Thoracic aorta (tissue), 2 donors: ENCODE results near the gene ALDH3A1. TPM values are rescaled to one million over a fixed set of nuclear protein-coding genes. Genes with fewer than 3 reads are reported as not detected.
A peak's percentile ranks its signal among the peaks of the same experiment; 100 is the strongest.

Experiments
- ATAC-seq: fragments of 150-250 bp; one replicate; pipeline ENCODE4 v1.8.0; 2017; ENCODE audit warnings: low read depth; ENCODE audit not compliant: insufficient number of reproducible peaks, low FRiP score
- DNase-seq: peaks from one replicate; pipeline ENCODE4 v3.0.0-alpha.2; 2020; ENCODE audit warnings: low spot score
- H3K27ac ChIP-seq, 2 donors: fragments of 200-600 bp; sonication (generic); 1 replicate in 1 of 2; 2 replicates in 1 of 2; pipeline ENCODE4 v1.5.1; 2016; ENCODE audit warnings: mild to moderate bottlenecking in 2 of 2, moderate library complexity in 2 of 2
- H3K27me3 ChIP-seq: fragments of 200-600 bp; sonication (generic); replicated peaks from 2 replicates; pipeline ENCODE4 v1.6.0; 2016; ENCODE audit warnings: mild to moderate bottlenecking; ENCODE audit not compliant: insufficient read depth
- H3K36me3 ChIP-seq: fragments of 200-600 bp; sonication (generic); one replicate; pipeline ENCODE4 v1.5.1; 2016
- H3K4me1 ChIP-seq, 2 donors: fragments of 200-600 bp; sonication (generic); 1 replicate in 1 of 2; 2 replicates in 1 of 2; pipeline versions ENCODE4 v1.5.1 to v1.6.0; 2016; ENCODE audit warnings: low read depth in 2 of 2, mild to moderate bottlenecking in 1 of 2; ENCODE audit not compliant: control insufficient read depth in 1 of 2
- H3K4me3 ChIP-seq: fragments of 200-600 bp; sonication (generic); 2 replicates; pipeline ENCODE4 v1.5.1; 2016; ENCODE audit warnings: mild to moderate bottlenecking
- H3K9me3 ChIP-seq: fragments of 200-600 bp; sonication (generic); 2 replicates; pipeline ENCODE4 v1.5.1; 2016
- CTCF ChIP-seq: fragments of 200-600 bp; sonication (generic); IDR thresholded peaks from one replicate; pipeline ENCODE4 v1.5.1; 2019; ENCODE audit warnings: antibody characterized with exemption
- total RNA-seq, 2 donors: library from RNA; depleted of rRNA; stranded (reverse); fragments of >200 nt; gene quantifications; one replicate each; pipeline versions ENCODE4 v1.1.0 to v1.2.3, GENCODE V29; 2016

The ALDH3A1 gene
- total RNA-seq, 2 donors from 2014 or later: 3.2 to 21.2 TPM

- Histone ChIP-seq H3K4me3 (peak overlapping the region; percentile 69), H3K27ac (peak overlapping the region in 1 of 2 donors; percentile 51), H3K27me3 (no peaks in the 10 kb centered on the region), H3K36me3 (no peaks in the 10 kb centered on the region), H3K4me1 (peaks cover 20 to 36% of the 10 kb centered on the region in 2 donors), H3K9me3 (no peaks in the 10 kb centered on the region)
- DNase-seq (no peak), ATAC-seq (no peak)
- no peak for TF ChIP-seq CTCF
Measured at GRCh38 chr17:19723964-19724363, 24.1 kb downstream of the ALDH3A1 start.

- H3K9me3 ChIP-seq: no peaks in the 10 kb centered on the region
- no peak overlapping the region for H3K27ac ChIP-seq
- ATAC-seq (no peak), DNase-seq (no peak)
- TF ChIP-seq CTCF: no peak
- peaks cover 4 to 14% of the 10 kb centered on the region in 2 donors for H3K4me1 ChIP-seq
- no peak overlapping the region for H3K4me3 ChIP-seq
- no peaks in the 10 kb centered on the region for H3K27me3 ChIP-seq
- H3K36me3 ChIP-seq: no peaks in the 10 kb centered on the region
Measured at GRCh38 chr17:19720631-19721426, 27.3 kb downstream of the ALDH3A1 start.

DNA sequence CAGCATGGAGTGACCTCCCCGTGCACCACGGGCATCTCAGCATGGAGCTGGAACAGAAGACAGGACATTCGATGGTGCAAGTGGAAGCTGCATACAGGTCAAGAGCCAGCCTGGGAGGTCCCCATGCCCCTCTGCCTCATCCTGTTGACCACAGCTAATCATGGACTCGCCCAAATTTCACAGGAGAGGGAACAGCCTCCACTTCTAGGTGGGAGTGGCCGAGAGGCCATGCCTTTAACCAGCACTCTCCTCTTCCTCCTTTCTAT is 28.0 kb downstream of the ALDH3A1 start:
- TF ChIP-seq CTCF: no peak
- no peak overlapping the region for H3K27ac ChIP-seq
- H3K4me3 ChIP-seq: no peak overlapping the region
- DNase-seq (no peak), ATAC-seq (no peak)
- H3K4me1 ChIP-seq: peaks cover 4 to 13% of the 10 kb centered on the region in 2 donors
- H3K36me3 ChIP-seq: no peaks in the 10 kb centered on the region
- H3K27me3 ChIP-seq: no peaks in the 10 kb centered on the region
- no peaks in the 10 kb centered on the region for H3K9me3 ChIP-seq

- Histone ChIP-seq H3K27me3 (no peaks in the 10 kb centered on the region), H3K4me3 (no peak overlapping the region), H3K9me3 (no peaks in the 10 kb centered on the region), H3K4me1 (peaks cover 4 to 7% of the 10 kb centered on the region in 2 donors), H3K36me3 (no peaks in the 10 kb centered on the region), H3K27ac (no peak overlapping the region)
- DNase-seq (no peak), ATAC-seq (no peak)
- no peak for TF ChIP-seq CTCF
Measured at GRCh38 chr17:19719355-19720209, 28.5 kb downstream of the ALDH3A1 start.

DNA sequence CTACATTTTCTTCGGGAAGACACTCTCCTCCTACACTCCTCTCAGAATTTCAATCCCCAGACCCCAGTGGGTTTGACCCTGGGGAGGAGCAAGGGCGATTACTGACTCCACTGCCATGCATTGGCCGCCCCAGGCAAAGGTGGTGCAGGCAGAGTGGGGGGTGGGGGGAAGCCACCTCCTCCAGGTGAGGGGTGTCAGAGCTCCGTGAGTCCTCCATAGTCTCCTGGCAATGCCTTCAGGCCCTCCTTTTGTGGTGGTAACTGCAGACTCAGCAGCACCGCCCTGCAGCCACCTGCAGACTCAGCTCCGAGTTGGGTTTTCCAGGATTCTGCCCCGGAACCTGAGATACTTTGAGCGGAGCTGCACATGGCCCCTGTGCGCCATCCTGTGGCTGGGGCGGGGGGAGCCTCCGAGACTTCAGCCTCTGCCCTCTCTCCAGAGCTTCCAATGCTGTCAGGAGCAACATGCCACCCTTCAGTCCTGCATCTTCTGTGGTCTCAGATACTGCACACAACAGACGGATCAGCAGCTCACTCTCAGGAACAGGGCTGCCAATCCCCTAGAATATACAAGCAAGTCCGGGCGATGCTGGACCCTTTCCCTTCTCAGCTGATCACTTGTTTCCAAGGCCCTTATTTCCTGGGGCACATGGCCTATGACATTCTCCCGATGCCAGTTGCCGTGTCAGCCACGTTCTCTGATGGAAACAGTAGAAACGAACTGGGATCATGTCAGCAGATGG is 29.3 kb downstream of the ALDH3A1 start:
- TF ChIP-seq CTCF: no peak
- ATAC-seq (no peak), DNase-seq (no peak)
- H3K9me3 ChIP-seq: no peaks in the 10 kb centered on the region
- H3K27ac ChIP-seq: no peak overlapping the region
- H3K36me3 ChIP-seq: no peaks in the 10 kb centered on the region
- H3K27me3 ChIP-seq: no peaks in the 10 kb centered on the region
- no peak overlapping the region for H3K4me3 ChIP-seq
- no peaks in the 10 kb centered on the region for H3K4me1 ChIP-seq
